ENCODE data around the gene ZNF862.

ZNF862 gene

DNA sequence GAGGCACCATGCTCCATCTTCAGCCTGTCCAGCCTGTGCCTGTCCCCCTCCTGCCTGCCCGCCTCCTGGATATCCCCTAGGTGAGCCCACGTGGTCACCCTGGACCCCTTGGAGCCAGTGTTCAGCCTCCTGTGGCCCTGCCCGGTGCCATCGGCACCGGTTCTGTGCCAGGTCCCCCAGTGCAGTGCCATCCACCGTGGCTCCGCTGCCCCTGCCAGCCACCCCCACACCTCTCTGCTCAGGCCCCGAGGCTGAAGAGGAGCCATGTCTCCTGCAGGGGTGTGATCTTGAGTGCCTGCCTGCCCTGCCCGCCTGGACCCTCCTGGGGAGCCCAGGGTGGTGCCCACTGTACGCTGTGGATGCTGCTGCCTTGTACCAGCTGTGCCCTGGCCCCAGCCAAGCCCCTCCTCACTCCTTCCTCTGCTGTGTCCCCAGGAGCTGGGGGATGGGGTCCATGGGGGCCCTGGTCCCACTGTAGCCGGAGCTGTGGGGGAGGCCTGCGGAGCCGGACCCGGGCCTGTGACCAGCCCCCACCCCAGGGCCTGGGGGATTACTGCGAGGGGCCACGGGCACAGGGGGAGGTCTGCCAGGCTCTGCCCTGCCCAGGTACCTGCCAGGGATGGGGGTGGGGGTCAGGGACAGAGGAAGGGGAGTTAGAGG lies 26.2 kb upstream of the ZNF862 start:
- no peak for DNase-seq

DNA sequence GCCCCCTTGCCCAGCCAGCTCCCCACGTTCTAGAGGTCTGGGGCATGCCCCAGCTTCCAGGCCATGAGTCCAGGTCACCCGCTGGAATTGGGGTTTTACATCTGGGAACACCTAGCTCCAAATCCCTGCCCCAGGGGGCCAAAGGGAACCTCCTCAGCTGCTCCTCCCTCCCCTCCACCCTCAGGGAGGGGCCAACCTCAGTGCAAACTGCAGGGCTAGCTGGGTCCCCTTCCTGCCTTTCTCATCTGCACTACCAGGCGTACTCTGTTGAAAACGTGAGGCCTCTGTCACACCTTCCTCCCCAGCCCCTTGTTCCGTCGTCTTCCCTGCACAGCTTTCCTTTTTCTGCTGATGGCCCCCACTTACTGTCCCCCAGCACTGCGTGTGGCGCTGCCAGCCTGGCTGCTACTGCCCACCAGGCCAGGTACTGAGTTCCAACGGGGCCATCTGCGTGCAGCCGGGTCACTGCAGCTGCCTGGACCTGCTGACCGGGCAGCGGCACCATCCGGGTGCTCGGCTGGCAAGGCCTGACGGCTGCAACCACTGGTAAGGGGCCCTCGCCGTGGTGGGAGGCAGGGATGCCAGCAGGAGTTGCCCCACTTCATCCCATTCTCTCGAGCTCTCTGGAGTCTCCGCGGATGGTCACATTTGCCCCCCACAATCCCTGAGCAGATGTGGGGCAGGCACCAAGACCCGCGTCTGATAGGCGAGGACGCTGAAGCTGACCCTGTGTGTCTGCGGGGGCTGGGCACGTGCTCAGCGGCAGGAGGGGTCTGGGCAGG lies 24.7 kb upstream of the ZNF862 start:
- DNase-seq, result no peak

DNA sequence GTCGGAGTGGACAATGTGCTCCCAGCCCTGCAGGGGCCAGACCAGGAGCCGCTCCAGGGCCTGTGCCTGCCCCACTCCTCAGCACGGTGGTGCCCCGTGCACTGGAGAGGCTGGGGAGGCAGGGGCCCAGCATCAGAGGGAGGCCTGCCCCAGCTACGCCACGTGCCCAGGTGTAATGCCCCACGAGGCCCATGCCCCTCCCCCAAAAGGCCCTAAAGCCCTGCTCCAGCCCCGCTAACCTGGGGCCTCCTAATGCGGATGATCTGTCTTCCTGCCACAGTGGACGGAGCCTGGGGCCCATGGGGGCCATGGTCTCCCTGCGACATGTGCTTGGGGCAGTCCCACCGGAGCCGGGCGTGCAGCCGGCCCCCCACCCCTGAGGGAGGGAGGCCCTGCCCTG lies 23.7 kb upstream of the ZNF862 start:
- no peak for DNase-seq

DNA sequence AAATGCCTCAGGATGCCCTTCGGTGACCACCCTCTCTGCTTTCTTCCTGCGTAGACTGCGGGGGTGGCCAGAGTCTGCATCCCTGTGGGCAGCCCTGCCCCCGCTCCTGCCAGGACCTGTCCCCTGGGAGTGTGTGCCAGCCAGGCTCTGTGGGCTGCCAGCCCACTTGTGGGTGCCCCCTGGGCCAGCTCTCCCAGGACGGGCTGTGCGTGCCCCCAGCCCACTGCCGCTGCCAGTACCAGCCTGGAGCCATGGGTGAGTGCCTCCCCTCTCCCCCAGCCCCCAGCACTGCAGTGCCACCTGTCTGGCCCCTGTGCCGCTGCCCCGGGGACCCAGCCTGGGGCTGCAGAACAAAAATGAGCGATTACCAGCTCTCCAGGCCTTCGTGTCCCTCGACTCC lies 23.1 kb upstream of the ZNF862 start:
- no peak for DNase-seq

DNA sequence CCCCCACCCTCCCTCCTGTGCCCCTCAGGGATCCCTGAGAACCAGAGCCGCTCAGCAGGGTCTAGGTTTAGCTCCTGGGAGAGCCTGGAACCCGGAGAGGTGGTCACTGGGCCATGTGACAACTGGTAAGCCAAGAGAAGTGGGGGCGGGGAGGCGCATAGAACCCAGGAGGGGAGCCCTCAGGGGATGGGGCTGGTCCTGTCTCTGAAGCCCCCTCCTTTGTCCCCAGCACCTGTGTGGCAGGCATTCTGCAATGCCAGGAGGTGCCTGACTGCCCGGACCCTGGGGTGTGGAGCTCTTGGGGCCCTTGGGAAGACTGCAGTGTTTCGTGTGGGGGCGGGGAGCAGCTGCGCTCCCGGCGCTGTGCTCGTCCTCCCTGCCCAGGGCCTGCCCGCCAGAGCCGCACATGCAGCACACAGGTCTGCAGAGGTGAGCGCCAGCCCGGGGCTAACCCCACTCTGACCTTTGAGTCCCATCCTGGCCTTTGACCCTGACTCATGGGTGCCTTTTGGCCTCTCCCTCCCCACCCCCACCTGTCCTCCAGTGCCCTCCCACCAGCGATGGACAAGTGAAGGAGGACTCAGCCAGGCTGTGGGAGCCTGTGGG lies 22.4 kb upstream of the ZNF862 start:
- no peak for DNase-seq

DNA sequence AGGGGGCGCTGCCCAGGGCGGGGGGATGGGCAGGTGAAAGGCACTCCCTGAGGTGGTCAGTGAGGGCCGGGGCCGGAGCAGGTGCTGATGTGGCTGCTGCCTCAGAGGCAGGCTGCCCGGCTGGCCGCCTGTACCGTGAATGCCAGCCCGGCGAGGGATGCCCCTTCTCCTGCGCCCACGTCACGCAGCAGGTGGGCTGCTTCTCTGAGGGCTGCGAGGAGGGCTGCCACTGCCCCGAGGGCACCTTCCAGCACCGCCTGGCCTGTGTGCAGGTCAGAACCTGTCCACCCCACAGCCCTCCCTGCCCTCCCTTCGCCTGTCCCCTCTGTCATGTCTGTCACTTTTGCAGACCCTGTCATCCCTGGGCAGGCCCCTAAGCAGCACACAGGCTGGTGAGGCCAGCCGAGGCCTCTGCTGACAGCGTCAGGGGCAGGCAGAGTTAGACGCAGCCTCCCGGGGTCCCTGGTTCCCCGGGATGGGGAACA lies 21.9 kb upstream of the ZNF862 start:
- DNase-seq, result no peak

DNA sequence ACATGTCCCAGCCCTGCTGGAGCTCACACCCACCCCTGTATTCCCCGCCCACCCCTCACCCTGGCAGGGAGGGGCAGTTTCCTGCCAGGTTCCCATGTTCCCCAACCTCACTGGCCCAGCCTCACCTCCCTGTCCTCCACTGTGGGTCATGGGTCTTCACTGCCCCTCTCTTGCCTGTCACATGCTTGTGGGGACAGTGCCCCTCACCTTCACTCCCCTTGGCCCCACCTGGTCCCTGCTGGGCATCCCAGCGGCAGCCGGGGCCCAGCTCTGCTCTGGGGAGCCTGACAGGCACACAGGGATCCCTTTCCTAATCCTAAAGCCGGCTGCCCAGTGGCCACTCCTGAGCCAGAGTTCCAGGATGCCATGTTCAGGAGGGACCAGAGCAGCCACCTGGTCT lies 21.4 kb upstream of the ZNF862 start:
- no peak for DNase-seq

DNA sequence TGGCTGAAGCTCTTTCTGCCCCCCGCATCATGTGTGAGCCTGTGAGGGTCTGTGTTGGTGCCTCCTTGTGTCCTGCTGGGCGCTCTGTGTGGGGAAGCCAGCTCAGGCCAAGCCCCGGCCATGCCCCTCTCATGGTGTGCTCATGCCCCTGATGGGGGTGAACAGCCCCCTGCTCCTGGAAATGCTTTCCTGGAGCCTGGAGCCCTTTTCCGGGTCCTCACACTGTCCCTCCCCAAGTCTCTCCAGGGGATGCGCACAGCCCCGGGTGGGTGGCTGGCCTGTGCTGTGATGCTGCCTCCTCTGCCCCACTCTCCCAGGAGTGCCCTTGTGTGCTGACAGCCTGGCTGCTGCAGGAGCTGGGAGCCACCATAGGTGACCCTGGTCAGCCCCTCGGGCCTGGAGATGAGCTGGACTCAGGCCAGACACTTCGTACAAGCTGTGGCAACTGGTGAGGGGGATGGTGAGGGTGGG lies 20.8 kb upstream of the ZNF862 start:
- no peak for DNase-seq

DNA sequence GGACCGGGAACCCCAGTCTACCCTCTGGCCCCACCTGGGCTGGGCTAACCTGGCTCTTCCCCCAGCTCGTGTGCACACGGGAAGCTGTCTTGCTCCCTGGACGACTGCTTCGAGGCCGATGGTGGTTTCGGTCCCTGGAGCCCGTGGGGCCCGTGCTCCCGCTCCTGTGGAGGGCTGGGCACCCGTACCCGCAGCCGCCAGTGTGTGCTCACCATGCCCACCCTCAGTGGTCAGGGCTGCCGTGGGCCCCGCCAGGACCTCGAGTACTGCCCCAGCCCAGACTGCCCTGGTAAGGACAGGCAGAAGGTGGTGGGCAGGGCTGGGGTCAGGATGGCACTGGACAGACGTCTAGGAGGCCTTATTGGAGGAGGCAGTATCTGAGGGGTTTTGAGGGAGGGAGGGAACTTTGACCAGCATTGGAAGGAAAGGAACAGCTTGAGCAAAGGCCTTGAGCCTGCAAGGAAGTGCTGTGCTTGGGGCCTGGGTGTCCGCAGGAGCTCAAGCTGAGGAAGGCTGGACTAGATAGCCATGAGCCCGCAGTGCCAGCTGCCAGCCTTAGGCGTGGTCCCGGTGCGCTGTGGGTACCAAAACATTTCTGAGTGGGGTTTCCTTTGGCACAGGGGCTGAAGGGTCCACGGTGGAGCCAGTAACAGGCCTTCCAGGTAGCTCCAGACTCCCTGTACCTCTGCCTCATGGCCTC lies 20.2 kb upstream of the ZNF862 start:
- no peak for DNase-seq

DNA sequence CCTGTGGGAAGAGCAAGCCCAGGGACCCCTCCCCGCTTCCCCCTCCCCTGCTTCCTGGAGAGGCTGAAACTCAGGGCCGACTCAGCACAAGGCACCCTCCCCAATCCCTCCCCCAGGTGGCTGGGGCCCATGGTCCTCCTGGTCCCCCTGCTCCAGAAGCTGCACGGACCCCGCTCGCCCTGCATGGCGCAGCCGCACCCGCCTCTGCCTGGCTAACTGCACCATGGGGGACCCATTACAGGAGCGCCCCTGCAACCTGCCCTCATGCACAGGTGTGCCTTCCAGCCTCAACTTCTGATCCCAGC lies 19.7 kb upstream of the ZNF862 start:
- DNase-seq, result no peak

DNA sequence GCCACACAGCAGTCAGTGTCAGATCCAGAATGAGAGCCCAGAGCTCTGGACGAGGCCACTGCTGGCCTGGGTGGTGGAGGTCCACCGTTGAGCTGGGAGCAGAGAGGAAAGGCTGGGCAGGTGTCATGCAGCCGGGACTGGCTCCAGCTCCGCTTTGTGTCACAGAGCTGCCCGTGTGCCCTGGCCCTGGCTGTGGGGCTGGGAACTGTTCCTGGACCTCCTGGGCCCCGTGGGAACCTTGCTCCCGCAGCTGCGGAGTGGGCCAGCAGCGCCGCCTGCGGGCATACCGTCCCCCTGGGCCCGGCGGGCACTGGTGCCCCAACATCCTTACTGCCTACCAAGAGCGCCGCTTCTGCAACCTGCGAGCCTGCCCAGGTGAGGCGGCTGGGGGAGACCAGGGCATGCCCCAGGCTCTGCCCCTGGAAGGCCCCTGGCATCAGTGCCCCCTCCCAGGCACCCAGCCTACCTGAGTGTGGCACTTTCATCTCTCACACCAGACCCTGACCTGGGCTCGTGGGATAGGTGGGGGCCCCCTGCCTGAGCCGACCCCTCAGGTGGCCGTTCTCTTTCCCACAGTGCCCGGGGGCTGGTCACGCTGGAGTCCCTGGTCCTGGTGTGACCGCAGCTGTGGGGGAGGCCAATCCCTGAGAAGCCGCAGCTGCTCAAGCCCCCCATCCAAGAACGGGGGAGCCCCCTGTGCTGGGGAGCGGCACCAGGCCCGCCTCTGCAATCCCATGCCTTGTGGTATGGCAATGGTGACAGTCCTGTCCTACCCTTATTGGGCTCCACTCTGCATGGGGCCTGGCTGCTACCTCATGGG lies 18.8 kb upstream of the ZNF862 start:
- DNase-seq, result no peak

DNA sequence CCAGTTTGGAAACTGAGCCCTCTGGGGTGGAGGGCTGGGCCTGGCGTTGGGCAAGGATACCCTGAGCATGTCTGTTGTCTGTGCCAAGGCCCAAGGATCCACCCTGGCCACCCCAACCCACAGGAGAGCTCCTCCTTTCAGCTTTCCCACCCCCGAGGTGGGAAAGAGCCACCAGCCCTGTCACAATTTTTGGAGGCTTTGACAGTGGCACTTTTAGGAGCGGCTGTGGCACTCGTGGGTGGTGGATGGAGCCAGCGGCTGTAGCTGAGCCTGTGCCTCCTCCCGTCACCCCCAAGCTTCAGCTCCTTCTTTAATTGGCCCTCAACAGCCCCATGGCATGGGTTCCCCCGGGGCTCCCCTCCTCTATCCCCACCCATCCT lies 18.2 kb upstream of the ZNF862 start:
- no peak for DNase-seq

DNA sequence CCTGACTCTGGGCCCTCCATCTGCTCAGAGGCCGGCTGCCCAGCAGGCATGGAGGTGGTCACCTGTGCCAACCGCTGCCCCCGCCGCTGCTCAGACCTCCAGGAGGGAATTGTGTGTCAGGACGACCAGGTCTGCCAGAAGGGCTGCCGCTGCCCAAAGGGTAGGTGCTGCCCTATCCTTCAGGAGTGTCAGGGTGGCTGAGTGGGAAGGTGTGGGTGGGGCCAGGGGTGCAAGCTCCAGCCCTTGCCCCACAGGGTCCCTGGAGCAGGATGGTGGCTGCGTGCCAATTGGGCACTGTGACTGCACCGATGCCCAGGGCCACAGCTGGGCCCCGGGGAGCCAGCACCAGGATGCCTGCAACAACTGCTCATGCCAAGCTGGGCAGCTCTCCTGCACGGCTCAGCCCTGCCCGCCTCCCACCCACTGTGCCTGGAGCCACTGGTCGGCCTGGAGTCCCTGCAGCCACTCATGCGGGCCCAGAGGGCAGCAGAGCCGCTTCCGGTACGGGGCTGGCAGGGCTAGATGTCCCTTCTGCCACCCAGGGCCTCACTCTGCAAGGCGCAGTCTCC lies 17.5 kb upstream of the ZNF862 start:
- DNase-seq, result no peak

DNA sequence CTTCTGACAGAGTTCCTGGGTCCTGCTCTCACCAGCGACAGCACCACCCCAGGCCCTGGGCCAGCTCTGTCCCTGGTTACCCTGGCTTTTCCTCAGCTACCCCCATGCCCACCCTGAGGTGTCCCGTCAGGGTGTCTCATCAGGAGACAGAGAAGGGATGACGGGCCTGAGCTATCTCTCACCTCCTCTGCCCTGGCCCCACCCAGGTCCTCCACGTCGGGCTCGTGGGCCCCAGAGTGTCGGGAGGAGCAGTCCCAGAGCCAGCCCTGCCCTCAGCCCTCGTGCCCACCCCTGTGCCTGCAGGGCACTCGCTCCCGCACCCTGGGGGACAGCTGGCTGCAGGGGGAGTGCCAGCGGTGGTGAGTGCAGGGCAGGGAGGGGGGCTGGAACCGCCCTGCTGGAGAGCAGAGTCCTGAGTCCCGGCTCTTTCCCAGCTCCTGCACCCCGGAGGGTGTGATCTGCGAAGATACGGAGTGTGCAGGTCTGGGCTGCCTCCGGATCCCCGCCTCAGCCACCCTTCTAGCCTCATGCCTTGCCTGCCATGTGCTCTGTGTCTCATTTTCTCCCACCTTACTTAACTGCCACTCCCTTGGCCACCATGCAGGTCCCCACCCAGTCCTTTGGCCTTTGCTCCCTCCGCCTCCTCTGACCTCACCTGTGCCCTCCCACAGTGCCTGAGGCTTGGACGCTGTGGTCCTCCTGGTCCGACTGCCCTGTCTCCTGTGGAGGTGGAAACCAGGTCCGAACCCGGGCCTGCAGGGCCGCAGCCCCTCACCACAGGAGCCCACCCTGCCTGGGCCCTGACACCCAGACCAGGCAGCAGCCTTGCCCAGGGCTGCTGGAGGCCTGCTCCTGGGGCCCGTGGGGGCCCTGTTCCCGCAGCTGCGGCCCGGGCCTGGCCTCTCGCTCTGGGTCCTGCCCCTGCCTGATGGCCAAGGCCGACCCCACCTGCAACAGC lies 16.7 kb upstream of the ZNF862 start:
- DNase-seq, result no peak

DNA sequence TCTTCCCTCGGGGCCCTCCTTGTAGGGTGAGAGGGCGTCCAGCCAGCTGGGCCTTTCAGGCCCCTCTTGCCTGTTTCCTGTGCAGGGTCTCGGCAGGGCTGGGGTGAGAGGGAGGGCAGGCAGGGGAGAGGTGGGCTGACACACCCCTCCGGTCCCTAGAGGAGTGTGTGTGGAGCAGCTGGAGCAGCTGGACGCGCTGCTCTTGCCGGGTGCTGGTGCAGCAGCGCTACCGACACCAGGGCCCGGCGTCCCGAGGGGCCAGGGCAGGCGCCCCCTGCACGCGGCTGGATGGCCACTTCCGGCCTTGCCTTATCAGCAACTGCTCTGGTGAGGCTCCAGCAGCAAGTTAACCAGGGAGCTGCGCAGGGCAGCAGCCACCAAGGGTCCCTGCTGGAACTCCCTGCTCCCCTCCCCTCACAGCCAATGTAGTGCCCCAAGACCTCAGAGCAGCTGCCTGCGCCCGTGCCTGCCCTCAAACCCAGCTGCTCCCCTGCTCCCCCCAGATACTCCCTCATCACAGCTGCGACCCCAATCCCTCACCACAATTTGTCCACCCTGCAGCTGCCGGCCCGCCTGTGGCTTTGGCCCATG lies 15.7 kb upstream of the ZNF862 start:
- no peak for DNase-seq

DNA sequence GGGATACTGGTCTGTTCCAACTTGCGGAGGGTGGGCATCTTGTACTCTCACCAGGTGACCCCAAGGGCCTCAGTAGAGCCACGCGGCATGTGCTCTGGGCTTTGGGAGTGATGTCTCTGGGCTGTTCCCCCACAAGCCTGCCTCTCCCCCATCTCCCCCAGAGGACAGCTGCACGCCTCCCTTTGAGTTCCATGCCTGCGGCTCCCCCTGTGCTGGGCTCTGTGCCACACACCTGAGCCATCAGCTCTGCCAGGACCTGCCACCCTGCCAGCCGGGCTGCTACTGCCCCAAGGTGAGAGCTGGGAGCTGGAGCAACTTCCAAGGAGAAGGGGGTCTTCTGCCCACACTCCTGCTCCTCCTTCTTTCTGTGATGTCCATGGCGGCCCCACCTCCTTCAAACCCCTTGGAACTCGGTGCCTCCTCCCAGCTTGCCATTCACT lies 15.0 kb upstream of the ZNF862 start:
- DNase-seq, result no peak

DNA sequence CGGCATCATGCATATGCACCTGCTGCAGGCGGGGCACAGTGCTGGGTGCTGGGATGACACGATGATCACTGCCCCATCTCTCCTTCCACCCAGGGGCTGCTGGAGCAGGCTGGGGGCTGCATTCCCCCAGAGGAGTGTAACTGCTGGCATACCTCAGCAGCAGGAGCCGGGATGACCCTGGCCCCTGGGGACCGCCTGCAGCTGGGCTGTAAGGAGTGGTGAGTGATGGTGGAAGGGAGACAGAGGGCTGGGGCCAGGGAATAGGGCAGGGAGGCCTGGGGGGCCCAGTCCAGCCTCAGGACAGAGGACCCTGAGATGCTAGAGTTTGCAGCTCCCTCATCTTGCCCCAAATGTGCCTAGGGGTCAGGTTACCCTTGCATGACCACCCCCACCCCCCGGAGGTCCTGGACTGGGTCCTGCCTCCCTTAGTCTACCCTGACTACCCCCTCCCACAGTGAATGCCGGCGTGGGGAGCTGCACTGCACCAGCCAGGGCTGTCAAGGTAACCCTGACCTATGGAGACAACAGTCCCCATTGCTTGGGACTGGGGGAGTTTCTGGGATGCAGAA lies 14.5 kb upstream of the ZNF862 start:
- no peak for DNase-seq

DNA sequence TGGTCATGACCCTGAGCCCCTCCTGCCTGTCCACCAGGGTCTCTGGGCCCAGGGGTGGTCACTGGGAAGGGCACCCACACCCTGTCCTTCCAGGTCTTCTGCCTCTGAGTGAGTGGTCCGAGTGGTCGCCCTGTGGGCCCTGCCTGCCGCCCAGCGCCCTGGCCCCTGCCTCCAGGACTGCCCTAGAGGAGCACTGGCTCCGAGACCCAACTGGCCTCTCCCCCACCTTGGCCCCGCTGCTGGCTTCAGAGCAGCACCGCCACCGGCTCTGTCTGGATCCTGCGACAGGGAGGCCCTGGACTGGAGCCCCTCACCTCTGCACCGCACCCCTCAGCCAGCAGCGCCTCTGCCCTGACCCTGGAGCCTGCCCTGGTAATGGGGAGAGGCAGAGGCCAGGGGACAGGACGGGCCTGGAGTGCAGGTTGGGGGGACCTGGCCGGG lies 13.9 kb upstream of the ZNF862 start:
- no peak for DNase-seq

DNA sequence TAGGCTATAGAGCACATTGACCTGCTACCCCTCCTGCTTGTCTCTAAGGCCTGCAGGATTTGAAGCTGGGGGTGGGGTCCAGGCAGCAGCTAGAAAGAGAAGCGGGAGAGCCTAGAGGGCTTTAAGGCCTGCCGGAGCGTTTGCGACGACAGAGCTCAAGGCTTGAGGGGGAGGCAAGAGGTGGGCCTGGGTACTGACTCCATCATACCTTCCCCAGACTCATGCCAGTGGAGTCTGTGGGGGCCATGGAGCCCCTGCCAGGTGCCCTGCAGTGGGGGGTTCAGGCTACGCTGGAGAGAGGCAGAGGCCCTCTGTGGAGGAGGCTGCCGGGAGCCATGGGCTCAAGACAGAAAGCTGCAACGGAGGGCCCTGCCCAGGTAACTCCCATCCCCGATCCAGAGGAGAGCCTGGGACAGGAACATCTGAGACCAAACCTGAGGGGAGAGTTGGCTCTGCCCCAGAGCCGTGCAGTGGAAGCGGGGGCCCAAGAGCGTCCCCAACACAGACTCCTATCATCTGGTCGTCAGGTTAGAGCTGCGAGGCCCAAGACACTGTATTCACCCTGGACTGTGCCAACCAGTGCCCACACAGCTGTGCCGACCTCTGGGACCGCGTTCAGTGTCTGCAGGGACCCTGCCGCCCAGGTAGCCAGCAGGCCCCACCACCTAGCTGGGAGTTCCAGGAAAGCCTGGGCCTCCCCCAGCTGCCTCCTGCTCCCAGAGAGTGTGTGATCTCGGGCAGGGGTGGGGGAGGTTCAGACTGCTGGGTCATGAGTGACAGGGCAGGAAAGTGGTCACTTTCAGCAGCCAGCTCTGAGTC lies 13.2 kb upstream of the ZNF862 start:
- no peak for DNase-seq
